GM18907 (cell line): ENCODE data around the gene DMRTC1.
A peak's percentile ranks its signal among the peaks of the same experiment; 100 is the strongest.
"Not testable (repeated sequence)": the region's sequence is repeated elsewhere in the genome, so short reads cannot be mapped to it uniquely, and the experiment has no call there.

Source experiments
- ATAC-seq: cut with Tn5 transposase; IDR thresholded peaks from one replicate; pipeline ENCODE4 v1.9.1; 2021; ENCODE audit warnings: mild to moderate bottlenecking, moderate library complexity; ENCODE audit not compliant: unreplicated experiment

The DMRTC1 gene, protein sequence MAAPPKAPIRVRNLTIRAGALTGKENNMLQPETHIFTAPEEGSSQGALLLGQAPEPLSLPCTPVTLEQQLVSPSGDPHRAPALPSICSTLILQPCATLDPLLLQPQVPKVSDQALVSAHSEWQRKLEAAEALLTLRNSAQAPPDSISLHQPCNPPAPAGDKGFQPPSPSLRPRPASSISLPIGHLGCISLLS

DNA sequence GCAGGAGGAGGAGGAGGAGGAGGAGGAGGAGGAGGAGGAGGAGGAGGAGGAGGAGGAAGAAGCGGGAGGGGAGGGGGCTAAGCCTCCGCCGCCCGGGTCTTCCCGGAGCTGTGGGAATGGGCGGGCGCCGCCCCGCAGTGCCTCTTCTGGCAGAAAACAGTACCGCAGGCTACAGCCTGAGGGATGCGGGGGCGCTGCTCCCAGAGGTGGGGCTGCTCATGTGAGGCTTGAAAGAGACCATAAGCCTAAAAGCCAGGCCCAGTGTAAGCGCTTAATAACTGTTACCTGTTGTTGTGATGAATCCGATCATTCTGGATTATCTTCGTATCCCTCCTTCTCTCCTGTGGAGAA, at the start of gene DMRTC1:
Gene DMRTC1, minus strand, starts transcription at position 19 of the 351 bp plus-strand sequence. CDS start 68,143 bp downstream, outside the sequence.
- ATAC-seq: peak; percentile 75

DNA sequence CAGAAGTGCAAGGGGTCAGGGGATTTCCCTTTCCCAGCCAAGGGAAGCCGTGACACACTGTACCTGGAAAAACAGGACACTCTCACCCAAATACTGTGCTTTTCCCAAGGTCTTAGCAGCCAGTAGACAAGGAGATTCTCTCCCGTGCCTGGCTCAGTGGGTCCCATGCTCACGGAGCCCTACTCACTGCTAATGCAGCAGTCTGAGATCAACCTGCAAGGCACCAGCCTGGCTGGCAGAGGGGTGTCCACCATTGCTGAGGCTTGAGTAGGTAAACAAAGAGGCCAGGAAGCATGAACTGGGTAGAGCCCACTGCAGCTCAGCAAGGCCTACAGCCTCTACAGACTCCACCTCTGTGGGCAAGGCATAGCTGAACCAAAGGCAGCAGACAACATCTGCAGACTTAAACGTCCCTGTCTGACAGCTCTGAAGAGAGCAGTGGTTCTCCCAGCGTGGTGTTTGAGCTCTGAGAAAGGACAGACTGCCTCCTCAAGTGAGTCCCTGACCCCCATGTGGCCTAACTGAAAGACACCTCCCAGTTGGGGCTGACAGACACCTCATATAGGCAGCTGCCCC, 37.3 kb upstream of the DMRTC1 start:
- ATAC-seq: not testable (repeated sequence)

DNA sequence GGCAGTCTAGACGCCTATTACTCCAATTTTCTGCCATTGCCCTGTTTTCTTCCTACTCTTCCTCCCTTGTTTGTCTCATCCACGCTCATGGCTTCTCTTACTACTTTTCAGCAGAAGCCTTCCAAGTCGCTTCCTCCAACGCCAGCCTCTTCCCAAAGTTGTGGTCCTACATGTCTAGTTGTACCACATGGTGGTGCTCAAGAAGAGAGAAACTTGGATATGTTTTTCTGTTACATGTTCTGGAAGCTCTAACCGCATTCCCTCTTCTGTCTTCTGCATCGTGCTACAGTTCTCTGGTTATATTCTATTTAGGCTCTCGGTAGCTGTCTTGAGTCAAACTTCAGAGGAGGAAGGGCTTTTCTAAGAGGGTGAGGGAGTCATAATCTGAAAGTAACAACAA, 31.2 kb upstream of the DMRTC1 start:
- not testable (repeated sequence) for ATAC-seq

DNA sequence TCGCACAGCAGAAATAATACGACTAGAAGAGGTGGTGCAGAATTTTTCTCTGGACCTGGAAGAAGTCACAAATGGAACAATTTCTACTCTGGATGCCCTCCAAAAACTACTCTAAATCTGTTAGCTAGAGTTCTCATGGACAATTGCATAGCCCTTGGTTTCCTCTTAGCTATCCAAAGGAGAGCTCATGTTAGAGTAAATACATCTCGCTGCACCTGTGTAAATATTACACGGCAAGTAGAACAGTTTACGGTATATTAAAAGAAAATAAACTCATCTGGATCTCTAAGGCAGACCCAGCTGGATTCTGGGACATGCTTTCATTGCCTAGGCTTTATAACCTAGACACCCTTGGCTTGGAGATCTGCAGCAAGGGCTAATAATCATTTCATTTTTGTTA, 28.2 kb upstream of the DMRTC1 start:
- ATAC-seq: not testable (repeated sequence)

DNA sequence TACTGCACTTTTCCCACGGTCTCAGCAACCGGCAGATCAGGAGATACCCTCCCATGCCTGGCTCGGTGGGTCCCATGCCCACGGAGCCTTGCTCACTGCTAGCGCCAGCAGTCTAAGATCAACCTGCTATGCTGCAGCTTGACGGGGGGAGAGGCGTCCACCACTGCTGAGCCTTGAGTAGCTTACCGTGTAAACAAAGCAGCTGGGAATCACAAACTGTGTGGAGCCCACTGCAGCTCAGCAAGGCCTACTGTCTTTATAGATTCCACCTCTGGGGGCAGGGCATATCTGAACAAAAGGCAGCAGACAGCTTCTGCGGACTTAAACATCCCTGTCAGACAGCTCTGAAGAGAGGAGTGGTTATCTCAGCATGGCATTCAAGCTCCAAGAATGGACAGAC, 16.3 kb upstream of the DMRTC1 start:
- not testable (repeated sequence) for ATAC-seq

DNA sequence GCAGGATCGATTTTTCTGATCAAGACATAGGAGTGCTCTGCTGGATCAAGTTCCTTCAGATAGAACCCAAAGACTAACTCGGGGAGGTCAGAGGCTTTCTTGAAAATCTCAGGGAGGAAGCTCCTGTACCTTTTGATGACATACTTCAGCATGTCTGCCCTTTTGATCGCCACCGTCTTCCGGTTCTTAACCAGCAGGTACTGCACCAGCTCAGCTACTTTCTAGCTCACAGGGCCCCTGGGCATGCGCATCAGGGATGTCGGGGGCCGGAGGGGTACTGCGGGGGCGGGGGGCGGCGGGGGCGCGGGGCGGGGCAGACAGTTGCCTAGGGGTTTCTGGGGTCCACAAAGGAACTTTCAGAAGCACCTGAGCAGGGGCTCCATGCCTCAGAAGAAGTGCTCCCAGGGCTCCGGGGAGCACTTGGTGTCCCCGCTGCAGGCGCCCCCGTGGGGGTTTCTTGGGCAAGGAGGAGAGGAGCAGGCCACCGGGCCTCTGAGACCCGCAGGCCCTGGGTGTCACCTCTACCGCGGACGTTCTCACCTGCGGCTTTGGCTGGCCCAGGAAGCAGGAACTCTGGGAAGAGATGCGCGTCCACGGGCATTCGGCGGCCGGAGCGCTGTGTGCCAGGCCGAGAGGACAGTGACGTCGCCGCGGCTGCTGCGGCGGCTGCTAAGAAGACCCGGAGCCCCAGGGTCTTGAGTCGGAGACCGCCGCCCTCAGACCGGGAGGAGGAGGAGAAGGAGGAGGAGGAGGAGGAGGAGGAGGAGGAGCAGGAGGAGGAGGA, 410 bp downstream of the DMRTC1 start:
- ATAC-seq: peak; percentile 84

DNA sequence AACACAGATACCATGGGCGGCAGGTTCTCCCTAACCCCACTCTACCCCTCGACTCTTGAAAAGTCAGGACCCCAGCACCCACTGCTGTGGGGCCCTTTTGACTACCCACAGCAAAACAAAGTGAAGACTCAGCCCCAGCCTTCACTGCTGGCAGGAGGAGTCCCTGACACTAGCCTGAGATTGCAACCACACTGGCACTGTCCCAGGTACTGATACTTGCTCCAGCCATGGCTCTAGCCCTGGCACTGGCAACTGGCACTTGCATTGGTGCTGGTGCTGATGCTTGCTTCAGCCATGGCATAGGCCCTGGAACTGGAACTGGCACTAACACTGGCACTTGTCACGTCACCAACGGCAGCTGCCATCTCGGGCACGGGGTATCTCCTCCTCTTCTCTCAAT, 1.4 kb downstream of the DMRTC1 start:
- ATAC-seq: not testable (repeated sequence)

DNA sequence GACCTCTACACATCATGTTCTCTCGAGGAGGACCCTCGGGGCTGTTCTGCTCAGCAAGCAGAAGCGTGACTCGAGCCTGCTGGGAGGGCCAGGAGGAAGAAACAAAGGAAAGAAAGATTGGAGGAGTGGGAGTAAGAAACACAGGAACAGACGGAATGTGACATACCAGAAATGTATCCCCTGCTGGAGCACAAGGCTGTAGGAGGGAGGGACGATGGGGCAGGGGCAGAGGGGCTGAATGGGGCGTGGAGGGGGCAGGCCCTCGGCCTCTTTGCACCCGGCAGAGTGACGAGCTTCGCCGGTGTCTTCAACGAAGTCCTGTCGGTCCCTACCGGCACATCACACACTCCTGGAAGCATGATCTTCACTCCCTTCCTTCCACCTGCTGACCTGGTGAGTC, 5.7 kb downstream of the DMRTC1 start, which contains the start of gene FAM236A:
Gene FAM236A, plus strand, starts transcription at position 301 of the 400 bp plus-strand sequence. Its CDS starts 57 bp downstream, at position 358.
- ATAC-seq: not testable (repeated sequence)

DNA sequence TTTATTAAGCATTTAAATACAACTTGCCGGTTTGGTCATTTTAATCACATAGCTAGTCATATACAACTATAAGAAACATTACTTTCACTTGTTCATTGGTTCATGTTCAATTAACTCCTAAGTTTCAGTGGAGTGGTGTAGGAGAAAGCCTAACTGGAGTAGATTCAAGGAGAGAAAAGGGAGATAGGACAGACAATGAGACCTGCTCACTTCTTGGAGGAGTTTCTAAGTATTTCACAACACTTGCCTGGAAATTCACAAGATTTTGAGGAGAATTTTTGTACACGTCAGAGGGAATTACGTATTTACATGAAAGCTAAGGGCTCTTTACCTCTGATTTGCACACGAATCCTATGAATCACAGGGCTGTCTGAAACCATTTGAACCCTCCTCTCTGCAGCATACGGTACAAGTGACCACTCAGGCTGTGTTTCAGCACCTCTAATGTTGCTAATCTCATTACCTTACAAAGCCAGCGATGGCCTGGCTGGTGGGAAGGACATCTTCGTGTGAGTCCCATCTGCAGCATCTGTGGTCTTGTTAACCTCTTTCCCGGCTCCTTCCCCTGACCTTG, 6.7 kb downstream of the DMRTC1 start:
- not testable (repeated sequence) for ATAC-seq

DNA sequence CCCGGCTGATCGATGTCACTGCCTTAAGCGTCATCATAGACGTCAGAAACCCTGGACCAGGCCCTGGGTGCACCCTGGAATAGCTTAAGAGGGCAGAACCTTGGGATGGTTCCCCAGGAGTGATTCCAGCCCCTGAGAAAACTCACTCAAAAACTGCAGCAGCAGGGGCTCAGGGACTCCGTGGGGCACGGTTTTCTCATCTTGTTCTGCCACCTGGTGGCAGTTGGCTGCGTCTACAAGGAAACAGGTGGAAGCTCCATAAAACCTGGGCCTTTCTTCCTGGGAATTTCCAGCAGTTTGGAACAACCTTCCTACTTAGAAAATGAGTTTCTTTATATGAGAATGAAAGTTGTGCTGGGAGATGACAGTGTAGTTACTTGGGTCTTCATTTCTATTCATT, 7.2 kb downstream of the DMRTC1 start:
- ATAC-seq: peak; percentile 56

DNA sequence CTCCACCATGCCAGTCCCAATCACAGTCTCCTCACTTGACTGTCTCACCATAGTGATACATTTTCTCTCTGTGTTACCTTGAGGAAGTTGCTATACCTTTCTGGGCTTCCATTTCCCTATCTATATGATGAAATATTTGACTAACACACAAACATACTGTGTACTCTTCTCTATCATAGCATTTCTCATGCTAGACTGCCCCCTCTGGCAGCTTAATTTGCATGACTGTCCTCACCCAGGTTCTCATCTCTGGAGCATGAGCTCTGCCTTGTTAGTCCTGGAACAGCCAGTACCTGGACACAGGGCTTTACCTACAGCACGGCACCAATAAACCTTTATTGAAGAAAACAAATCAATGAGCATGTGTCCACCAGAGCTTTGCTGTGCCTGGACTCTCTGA, 11.4 kb downstream of the DMRTC1 start:
- ATAC-seq: not testable (repeated sequence)

DNA sequence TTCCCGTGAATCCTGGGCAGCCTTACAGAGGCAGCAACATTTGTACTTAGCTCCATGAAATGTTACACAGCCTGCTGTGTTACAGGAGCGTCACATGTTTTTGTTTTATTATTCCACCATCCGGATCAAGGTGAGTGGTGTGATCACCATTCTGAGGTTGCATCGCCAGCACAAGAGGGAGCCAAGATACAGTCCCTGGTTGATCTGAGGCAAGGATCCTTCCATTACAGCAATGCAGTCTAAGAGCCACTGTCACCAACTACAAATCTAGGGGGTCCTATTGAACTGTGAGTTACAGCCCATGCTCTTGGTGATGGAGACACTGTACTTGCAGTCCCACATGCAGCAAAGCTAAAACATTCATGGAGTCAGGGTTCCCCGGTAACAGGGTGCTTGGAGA, 27.5 kb downstream of the DMRTC1 start:
- ATAC-seq: not testable (repeated sequence)

DNA sequence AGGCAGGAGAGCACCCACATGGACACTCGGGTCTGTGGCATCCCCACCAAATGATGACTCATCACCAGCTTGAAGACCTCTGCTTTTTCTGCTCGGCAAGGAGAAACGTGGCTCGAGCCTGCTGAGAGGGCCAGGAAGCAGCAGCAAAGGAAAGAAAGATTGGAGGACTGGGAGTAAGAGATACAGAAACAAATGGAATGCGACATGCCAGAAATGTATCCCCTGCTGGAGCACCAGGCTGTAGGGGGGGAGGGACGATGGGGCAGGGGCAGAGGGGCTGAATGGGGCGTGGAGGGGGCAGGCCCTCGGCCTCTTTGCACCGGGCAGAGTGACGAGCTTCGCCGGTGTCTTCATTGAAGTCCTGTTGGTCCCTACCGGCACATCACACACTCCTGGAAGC, 31.3 kb downstream of the DMRTC1 start, which contains the start of gene FAM236C:
Gene FAM236C, plus strand, starts transcription at position 301 of the 400 bp plus-strand sequence. CDS start 100 bp downstream, outside the sequence.
- not testable (repeated sequence) for ATAC-seq

DNA sequence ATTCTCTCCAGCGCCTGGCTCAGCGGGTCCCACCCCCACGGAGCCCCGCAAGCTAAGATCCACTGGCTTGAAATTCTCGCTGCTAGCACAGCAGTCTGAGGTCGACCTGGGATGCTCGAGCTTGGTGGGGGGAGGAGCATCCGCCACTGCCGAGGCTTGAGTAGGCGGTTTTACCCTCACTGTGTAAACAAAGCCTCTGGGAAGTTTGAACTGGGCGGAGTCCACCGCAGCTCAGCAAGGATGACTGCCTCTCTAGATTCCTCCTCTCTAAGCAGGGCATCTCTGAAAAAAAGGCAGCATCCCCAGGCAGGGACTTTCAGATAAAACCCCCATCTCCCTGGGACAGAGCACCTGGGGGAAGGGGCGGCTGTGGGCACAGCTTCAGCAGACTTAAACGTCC, 53.9 kb downstream of the DMRTC1 start:
- not testable (repeated sequence) for ATAC-seq

DNA sequence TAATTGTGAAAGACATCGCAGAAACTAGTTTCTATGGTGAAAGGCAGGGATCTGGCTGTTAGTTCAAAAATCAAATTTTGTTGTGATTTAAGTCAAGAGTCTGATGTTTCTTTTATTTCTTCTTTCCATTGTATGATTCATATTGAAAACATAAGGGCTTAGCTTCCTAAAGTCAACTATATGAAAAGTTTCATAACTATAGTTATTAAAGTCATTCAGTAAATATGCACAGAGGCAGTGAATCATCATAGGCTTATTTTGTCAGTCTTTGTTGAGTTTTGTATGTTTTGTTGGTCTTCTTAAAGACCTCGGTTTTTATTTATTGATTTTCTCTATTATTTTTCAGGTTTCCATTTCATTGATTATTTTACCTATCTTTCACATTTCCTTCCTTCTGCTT, 60.7 kb downstream of the DMRTC1 start:
- not testable (repeated sequence) for ATAC-seq

DNA sequence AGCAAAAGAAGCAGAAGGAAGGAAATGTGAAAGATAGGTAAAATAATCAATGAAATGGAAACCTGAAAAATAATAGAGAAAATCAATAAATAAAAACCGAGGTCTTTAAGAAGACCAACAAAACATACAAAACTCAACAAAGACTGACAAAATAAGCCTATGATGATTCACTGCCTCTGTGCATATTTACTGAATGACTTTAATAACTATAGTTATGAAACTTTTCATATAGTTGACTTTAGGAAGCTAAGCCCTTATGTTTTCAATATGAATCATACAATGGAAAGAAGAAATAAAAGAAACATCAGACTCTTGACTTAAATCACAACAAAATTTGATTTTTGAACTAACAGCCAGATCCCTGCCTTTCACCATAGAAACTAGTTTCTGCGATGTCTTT, 106.1 kb downstream of the DMRTC1 start:
- not testable (repeated sequence) for ATAC-seq

DNA sequence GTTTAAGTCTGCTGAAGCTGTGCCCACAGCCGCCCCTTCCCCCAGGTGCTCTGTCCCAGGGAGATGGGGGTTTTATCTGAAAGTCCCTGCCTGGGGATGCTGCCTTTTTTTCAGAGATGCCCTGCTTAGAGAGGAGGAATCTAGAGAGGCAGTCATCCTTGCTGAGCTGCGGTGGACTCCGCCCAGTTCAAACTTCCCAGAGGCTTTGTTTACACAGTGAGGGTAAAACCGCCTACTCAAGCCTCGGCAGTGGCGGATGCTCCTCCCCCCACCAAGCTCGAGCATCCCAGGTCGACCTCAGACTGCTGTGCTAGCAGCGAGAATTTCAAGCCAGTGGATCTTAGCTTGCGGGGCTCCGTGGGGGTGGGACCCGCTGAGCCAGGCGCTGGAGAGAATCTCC, 112.9 kb downstream of the DMRTC1 start:
- ATAC-seq: not testable (repeated sequence)
